Fibroblast of the aortic adventitia (primary cell): Measurements from ENCODE around the gene GRM7. TPM values are rescaled to one million over a fixed set of nuclear protein-coding genes. Genes with fewer than 3 reads are reported as not detected.

Experiments used
- DNase-seq: peaks from one replicate; pipeline ENCODE4 v3.0.0-alpha.2; 2010; ENCODE audit warnings: low read depth
- H3K4me3 ChIP-seq: 2 replicates; pipeline ENCODE4 v1.5.1; 2011; ENCODE audit warnings: low read depth, mild to moderate bottlenecking, control low read depth, low read length, moderate library complexity
- total RNA-seq: library from RNA; depleted of rRNA; stranded (reverse); fragments of >200 nt; gene quantifications from 2 replicates; pipeline ENCODE4 v1.2.3, GENCODE V29; 2012; ENCODE audit warnings: low replicate concordance
- TF ChIP-seq, protein P1 (sequence below): IDR thresholded peaks from 2 replicates; pipeline ENCODE4 v1.5.1; 2011; ENCODE audit warnings: mild to moderate bottlenecking, low read length, control low read depth, inconsistent platforms; ENCODE audit not compliant: insufficient read depth

The GRM7 gene
- total RNA-seq, 1 donor: 0.09 TPM

DNA sequence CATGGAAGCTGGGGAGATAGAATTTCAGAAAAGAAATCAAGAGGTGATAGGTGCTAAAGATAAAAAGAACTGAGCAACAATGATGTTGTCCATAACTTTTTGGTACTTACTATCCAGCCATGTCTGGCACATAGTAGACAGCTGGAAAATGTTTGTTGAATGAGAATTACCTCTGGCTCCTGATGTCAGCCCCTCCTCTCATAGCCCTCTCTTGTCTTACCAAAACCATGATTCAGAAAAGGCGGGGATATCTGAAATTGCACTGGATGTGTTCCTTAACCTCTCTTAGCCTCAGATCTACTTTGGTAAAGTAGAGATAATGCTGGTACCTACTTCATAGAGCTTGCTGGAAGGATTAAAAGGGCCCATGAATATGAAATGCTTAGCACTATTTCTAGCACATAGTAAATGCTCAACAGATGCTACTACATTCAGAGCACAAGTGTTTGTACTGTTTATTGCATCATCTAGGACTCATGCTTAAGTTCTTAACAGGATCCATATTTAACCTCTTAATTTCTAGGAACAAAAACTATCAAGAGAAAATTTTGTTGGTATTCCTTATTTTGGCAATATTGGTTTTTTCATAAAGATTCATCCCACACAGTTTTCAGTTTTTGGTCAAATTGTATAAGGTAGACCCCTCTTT lies 859.9 kb downstream of the GRM7 start:
- DNase-seq: no peak
- TF ChIP-seq, protein P1, sequence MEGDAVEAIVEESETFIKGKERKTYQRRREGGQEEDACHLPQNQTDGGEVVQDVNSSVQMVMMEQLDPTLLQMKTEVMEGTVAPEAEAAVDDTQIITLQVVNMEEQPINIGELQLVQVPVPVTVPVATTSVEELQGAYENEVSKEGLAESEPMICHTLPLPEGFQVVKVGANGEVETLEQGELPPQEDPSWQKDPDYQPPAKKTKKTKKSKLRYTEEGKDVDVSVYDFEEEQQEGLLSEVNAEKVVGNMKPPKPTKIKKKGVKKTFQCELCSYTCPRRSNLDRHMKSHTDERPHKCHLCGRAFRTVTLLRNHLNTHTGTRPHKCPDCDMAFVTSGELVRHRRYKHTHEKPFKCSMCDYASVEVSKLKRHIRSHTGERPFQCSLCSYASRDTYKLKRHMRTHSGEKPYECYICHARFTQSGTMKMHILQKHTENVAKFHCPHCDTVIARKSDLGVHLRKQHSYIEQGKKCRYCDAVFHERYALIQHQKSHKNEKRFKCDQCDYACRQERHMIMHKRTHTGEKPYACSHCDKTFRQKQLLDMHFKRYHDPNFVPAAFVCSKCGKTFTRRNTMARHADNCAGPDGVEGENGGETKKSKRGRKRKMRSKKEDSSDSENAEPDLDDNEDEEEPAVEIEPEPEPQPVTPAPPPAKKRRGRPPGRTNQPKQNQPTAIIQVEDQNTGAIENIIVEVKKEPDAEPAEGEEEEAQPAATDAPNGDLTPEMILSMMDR: no peak
- no peak overlapping the region for H3K4me3 ChIP-seq

DNA sequence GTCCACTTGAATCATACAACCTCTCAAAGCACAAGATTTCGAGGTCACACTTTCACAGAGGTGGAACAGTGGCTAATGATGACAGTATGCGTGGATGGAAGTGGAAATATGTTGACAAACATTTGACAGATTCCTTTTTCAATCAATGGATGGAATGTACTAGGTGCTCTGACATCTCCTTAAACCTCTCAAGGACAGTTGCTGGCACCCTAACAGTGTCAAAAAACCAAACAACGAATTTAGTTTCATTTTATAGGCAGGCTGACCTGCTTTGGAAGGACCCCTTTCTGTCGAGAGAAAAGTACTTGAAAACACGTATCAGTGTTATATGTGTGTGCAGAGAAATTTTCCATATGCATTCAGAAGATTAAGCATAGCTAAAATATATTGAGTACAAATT lies 861.0 kb downstream of the GRM7 start:
- no peak for DNase-seq
- TF ChIP-seq, protein P1: no peak
- H3K4me3 ChIP-seq: no peak overlapping the region

DNA sequence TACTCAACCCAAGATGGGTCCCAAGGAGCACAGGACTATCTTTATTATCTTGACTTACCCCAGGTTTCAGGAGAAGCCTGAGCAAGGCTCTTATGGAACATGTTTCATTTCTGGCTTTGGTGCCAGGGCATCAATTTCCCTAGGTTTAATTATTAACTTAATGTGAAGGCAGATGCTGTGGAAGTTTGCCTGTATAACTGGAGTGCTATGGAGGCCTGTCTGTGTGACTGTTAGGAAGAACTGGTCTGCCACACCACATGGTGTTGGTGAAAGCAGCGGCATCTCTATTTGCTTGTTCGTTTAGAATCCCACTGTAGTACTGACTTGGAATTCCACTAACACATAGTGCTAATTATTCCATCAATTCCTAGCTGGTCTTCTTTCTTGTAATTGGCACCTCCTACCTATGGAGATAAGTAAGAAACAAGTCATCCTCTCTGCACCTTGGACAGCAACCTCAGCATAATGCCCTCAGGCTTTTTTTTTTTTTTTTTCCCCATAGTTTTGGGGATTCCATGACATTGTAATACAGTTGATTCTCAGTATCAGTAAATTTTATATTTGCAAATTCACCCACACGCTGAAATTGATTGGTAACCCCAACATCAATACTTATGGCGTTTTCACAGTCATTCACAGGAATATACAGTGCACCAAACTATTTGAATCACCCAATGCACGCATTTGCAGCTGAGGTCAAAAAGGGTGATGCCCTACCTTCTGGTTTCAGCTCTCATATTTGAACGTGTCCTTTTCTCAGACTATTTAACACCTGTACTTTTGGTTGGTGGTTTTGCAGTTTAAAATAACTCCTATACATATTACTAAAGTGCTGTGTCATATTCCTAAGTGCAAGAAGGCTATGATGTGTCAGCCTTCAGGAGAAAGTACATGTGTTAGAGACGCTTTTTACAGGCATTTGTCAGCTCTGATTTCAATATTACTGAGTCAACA lies 867.9 kb downstream of the GRM7 start:
- TF ChIP-seq, protein P1: no peak
- DNase-seq: no peak
- no peak overlapping the region for H3K4me3 ChIP-seq

DNA sequence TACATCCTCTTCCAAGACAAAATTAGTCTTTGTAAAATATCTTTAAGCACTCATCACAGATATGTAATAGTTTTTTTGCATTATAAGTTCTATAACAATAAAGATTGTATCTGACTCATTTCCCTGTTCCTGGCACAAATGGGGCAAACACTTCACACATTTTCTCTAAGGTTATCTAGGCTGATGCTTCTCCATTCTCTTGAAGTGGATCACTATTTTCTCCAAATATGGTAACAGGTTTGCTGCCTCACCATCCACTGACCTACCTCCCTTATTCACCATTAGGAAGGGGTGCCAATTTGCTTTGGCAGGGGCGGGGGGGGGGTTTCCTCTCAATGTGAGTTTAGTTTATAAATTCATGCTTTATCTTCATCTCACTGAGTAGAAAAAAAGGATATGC lies 873.0 kb downstream of the GRM7 start:
- peak; percentile 1 for DNase-seq
- H3K4me3 ChIP-seq: no peak overlapping the region
- TF ChIP-seq, protein P1: no peak

DNA sequence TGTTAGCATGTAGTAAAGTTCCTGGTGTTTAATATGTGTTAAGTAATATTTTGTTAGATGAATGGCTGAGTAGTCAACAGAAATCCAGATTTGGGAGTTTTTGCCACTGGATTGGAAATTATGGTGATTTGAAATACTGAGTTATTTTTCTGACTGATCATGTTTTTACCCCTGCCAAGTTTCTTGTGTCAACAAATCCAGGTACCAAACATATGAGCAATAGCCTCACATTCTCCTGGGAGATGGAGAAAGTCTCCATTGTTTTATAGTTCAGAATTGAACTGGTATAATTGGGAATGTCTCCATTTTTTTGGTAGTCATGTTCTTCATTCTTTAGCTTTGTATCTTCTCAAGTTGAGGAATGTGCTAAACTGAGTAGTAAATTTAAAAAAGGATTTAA lies 873.5 kb downstream of the GRM7 start:
- TF ChIP-seq, protein P1: no peak
- DNase-seq: peak; percentile 10

DNA sequence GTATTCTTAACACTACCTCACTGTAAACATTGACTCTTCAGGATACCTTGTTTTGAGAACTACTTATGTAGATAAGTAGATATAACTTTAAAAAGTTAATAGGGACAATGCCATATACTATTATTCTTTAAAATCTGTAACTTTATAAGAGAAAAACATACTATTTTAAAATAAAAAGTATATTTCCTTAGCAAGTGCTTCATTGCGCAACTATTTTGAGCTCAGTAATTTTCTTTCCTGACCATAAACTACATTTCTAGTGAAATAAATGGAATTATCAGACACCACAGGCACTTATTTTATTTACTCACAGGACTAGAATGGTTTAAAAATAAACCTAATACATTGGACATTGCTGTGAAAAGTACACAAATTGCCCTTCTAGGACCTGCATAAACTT lies 876.3 kb downstream of the GRM7 start:
- DNase-seq: no peak
- TF ChIP-seq, protein P1: no peak
- no peak overlapping the region for H3K4me3 ChIP-seq

More for the DNA sequence above, 873.5 kb downstream of the GRM7 start:
- H3K4me3 ChIP-seq: no peak overlapping the region
